Globus pallidus (tissue), 1 donor: ENCODE results near the gene MVD.

Experiments
- DNase-seq: peaks from one replicate; pipeline ENCODE4 v3.0.0-alpha.2; 2015; ENCODE audit warnings: low spot score

Gene MVD

GRCh38 chr16:88655733-88656281 is 7.1 kb downstream of the MVD start:
- DNase-seq, result no peak

GRCh38 chr16:88655053-88655732 is 7.7 kb downstream of the MVD start:
- no peak for DNase-seq

- no peak for DNase-seq
Measured at GRCh38 chr16:88654363-88655052, 8.4 kb downstream of the MVD start.

GRCh38 chr16:88653596-88654362 is 9.1 kb downstream of the MVD start:
- DNase-seq, result no peak

- no peak for DNase-seq
Measured at GRCh38 chr16:88653101-88653500, 9.8 kb downstream of the MVD start.

GRCh38 chr16:88652762-88653063 is 10.2 kb downstream of the MVD start:
- no peak for DNase-seq

- no peak for DNase-seq
Measured at GRCh38 chr16:88651989-88652761, 10.7 kb downstream of the MVD start.

GRCh38 chr16:88651276-88651988 is 11.5 kb downstream of the MVD start:
- no peak for DNase-seq

GRCh38 chr16:88650749-88651275 is 12.1 kb downstream of the MVD start, which contains the start of gene CYBA:
Gene CYBA, minus strand, starts transcription at chr16:88651053. Its CDS starts 40 bp downstream, at chr16:88651013.
- DNase-seq, result peak; percentile 33

- DNase-seq, result no peak
Measured at GRCh38 chr16:88649924-88650748, 12.8 kb downstream of the MVD start.

- no peak for DNase-seq
Measured at GRCh38 chr16:88649195-88649923, 13.5 kb downstream of the MVD start.

- DNase-seq, result no peak
Measured at GRCh38 chr16:88647178-88648070, 15.5 kb downstream of the MVD start.

- DNase-seq, result no peak
Measured at GRCh38 chr16:88646345-88647034, 16.4 kb downstream of the MVD start.

GRCh38 chr16:88645941-88646340 is 16.9 kb downstream of the MVD start:
- no peak for DNase-seq

- DNase-seq, result no peak
Measured at GRCh38 chr16:88645455-88645854, 17.4 kb downstream of the MVD start.

- no peak for DNase-seq
Measured at GRCh38 chr16:88643644-88643932, 19.3 kb downstream of the MVD start.

GRCh38 chr16:88642881-88643643 is 19.8 kb downstream of the MVD start:
- DNase-seq, result no peak
